HG02759 (cell line): Measurements from ENCODE around the gene DNM3.

Experiments
- ATAC-seq: cut with Tn5 transposase; IDR thresholded peaks from one replicate; pipeline ENCODE4 v1.9.1; 2021; ENCODE audit warnings: mild to moderate bottlenecking, moderate library complexity; ENCODE audit not compliant: unreplicated experiment

DNM3 gene

GRCh38 chr1:171966426-171967220, 125.3 kb downstream of the DNM3 start:
- ATAC-seq, result no peak

GRCh38 chr1:171969226-171969625, 127.9 kb downstream of the DNM3 start:
- ATAC-seq, result no peak

- no peak for ATAC-seq
Observed at GRCh38 chr1:171969813-171970212, 128.5 kb downstream of the DNM3 start.

GRCh38 chr1:171972846-171973245, 131.5 kb downstream of the DNM3 start:
- ATAC-seq, result no peak

GRCh38 chr1:171973421-171973820, 132.1 kb downstream of the DNM3 start:
- ATAC-seq, result no peak

- ATAC-seq, result no peak
Observed at GRCh38 chr1:171981303-171981702, 140.0 kb downstream of the DNM3 start.

GRCh38 chr1:171983584-171983983, 142.3 kb downstream of the DNM3 start:
- no peak for ATAC-seq

- no peak for ATAC-seq
Observed at GRCh38 chr1:171984262-171984661, 143.0 kb downstream of the DNM3 start.

- no peak for ATAC-seq
Observed at GRCh38 chr1:171984850-171985485, 143.7 kb downstream of the DNM3 start.

GRCh38 chr1:171985639-171986038, 144.3 kb downstream of the DNM3 start:
- no peak for ATAC-seq

- ATAC-seq, result no peak
Observed at GRCh38 chr1:171988243-171988885, 147.1 kb downstream of the DNM3 start.

GRCh38 chr1:171990371-171990770, 149.1 kb downstream of the DNM3 start:
- ATAC-seq, result no peak

- ATAC-seq, result no peak
Observed at GRCh38 chr1:171994293-171994692, 153.0 kb downstream of the DNM3 start.

GRCh38 chr1:171995573-171995972, 154.3 kb downstream of the DNM3 start:
- no peak for ATAC-seq

GRCh38 chr1:171997936-171998335, 156.6 kb downstream of the DNM3 start:
- ATAC-seq, result no peak

GRCh38 chr1:171998711-171999110, 157.4 kb downstream of the DNM3 start:
- no peak for ATAC-seq

- no peak for ATAC-seq
Observed at GRCh38 chr1:171999756-172000155, 158.5 kb downstream of the DNM3 start.

- ATAC-seq, result no peak
Observed at GRCh38 chr1:172001288-172001687, 160.0 kb downstream of the DNM3 start.

GRCh38 chr1:172002725-172003345, 161.5 kb downstream of the DNM3 start:
- ATAC-seq, result no peak

GRCh38 chr1:172003766-172004530, 162.7 kb downstream of the DNM3 start:
- ATAC-seq, result no peak

- no peak for ATAC-seq
Observed at GRCh38 chr1:172004671-172005070, 163.4 kb downstream of the DNM3 start.
